IMR-90 (cell line): ENCODE data around the gene SARS1. TPM values are rescaled to one million over a fixed set of nuclear protein-coding genes. Genes with fewer than 3 reads are reported as not detected.

Source experiments
- ATAC-seq: fragments of 200-7000 bp; cut with Tn5 transposase; 2 replicates; pipeline ENCODE4 v1.9.1; 2020; ENCODE audit warnings: low read depth, mild to moderate bottlenecking, moderate library complexity
- Bru-seq: library from RNA; stranded (reverse); fragments of 400-500 nt; gene quantifications from one replicate; lab custom pipeline; 2021; lab: Mats Ljungman, UMichigan
- BruChase-seq, 2 experiments: library from RNA; stranded (reverse); fragments of 400-500 nt; gene quantifications; one replicate each; lab custom pipeline; 2021; lab: Mats Ljungman, UMichigan
- BruUV-seq: library from RNA; stranded (reverse); fragments of 400-500 nt; replicated peaks from 2 replicates; lab custom pipeline; 2021; lab: Mats Ljungman, UMichigan
- CTCF ChIA-PET: fragments of 300-600 bp; formaldehyde crosslinking; extraction: SDS; loops from one replicate; lab custom pipeline; 2021; ENCODE audit warnings: antibody characterized with exemption; lab: Yijun Ruan, JAX
- POLR2A ChIA-PET: fragments of 300-600 bp; sonication (Branson Sonifier 250); formaldehyde crosslinking; loops from one replicate; lab custom pipeline; 2022; ENCODE audit warnings: antibody characterized with exemption; ENCODE audit not compliant: unreplicated experiment; lab: Charles Lee
- DNase-seq: peaks from one replicate; pipeline ENCODE4 v3.0.0; 2013
- H2AFZ ChIP-seq: replicated peaks from 2 replicates; pipeline ENCODE3; 2013; ENCODE audit warnings: low read length, mild to moderate bottlenecking; ENCODE audit not compliant: poor library complexity
- H2AK5ac ChIP-seq: 2 replicates; pipeline ENCODE4 v1.6.1; 2013; ENCODE audit warnings: low read depth, low read length, inconsistent platforms
- H2AK9ac ChIP-seq: replicated peaks from 2 replicates; pipeline ENCODE3; 2013; ENCODE audit warnings: mild to moderate bottlenecking, low read depth, low read length, moderate library complexity; ENCODE audit not compliant: poor library complexity
- H2BK120ac ChIP-seq: 2 replicates; pipeline ENCODE4 v1.6.1; 2013; ENCODE audit warnings: low read depth, low read length, inconsistent platforms
- H2BK15ac ChIP-seq: 3 replicates; pipeline ENCODE4 v1.6.1; 2013; ENCODE audit warnings: low read depth, low read length, inconsistent platforms
- H2BK20ac ChIP-seq: 2 replicates; pipeline ENCODE4 v1.6.1; 2013; ENCODE audit warnings: low read depth, mild to moderate bottlenecking, inconsistent platforms, low read length, moderate library complexity
- H2BK5ac ChIP-seq: 2 replicates; pipeline ENCODE4 v1.6.1; 2013; ENCODE audit warnings: mild to moderate bottlenecking, low read depth, low read length, inconsistent platforms; ENCODE audit not compliant: poor library complexity, severe bottlenecking
- H3K14ac ChIP-seq: replicated peaks from 2 replicates; pipeline ENCODE4 v1.6.1; 2013; ENCODE audit warnings: low read depth, low read length, inconsistent platforms
- H3K18ac ChIP-seq: 2 replicates; pipeline ENCODE4 v1.6.1; 2013; ENCODE audit warnings: low read depth, low read length, control low read depth
- H3K23ac ChIP-seq: 2 replicates; pipeline ENCODE4 v1.6.1; 2013; ENCODE audit warnings: low read depth, low read length, inconsistent platforms
- H3K27ac ChIP-seq: 2 replicates; pipeline ENCODE4 v1.5.1; 2013; ENCODE audit warnings: mild to moderate bottlenecking, control low read depth, low read length; ENCODE audit not compliant: insufficient read depth
- H3K27me3 ChIP-seq: 2 replicates; pipeline ENCODE4 v1.6.1; 2013; ENCODE audit warnings: low read length; ENCODE audit not compliant: control insufficient read depth, insufficient read depth
- H3K36me3 ChIP-seq: 2 replicates; pipeline ENCODE4 v1.6.1; 2013; ENCODE audit warnings: low read length, mixed read lengths; ENCODE audit not compliant: control insufficient read depth, insufficient read depth
- H3K4ac ChIP-seq: 2 replicates; pipeline ENCODE4 v1.6.1; 2013; ENCODE audit warnings: low read depth, low read length, inconsistent platforms
- H3K4me1 ChIP-seq: 2 replicates; pipeline ENCODE4 v1.6.1; 2013; ENCODE audit warnings: low read length, mixed read lengths; ENCODE audit not compliant: control insufficient read depth, insufficient read depth
- H3K4me2 ChIP-seq: 2 replicates; pipeline ENCODE4 v1.6.1; 2013; ENCODE audit warnings: low read depth, mild to moderate bottlenecking, control low read depth, low read length, moderate library complexity
- H3K4me3 ChIP-seq: 2 replicates; pipeline ENCODE4 v1.5.1; 2013; ENCODE audit warnings: low read depth, mild to moderate bottlenecking, control low read depth, low read length, moderate library complexity; ENCODE audit not compliant: insufficient read depth
- H3K56ac ChIP-seq: 2 replicates; pipeline ENCODE4 v1.6.1; 2013; ENCODE audit warnings: low read length, inconsistent platforms; ENCODE audit not compliant: insufficient read depth; ENCODE audit errors: extremely low read depth
- H3K79me1 ChIP-seq, 2 experiments: 2 replicates each; pipeline ENCODE4 v1.6.1; 2013; ENCODE audit warnings: low read length in 2 of 2, inconsistent platforms in 1 of 2, low read depth in 1 of 2
- H3K9ac ChIP-seq: 2 replicates; pipeline ENCODE4 v1.6.1; 2013; ENCODE audit warnings: low read depth, low read length, control low read depth
- H3K9me1 ChIP-seq: 2 replicates; pipeline ENCODE4 v1.6.1; 2013; ENCODE audit warnings: low read length, inconsistent platforms; ENCODE audit not compliant: insufficient read depth
- H3K9me3 ChIP-seq: 2 replicates; pipeline ENCODE4 v1.6.1; 2013; ENCODE audit warnings: low read length; ENCODE audit not compliant: control insufficient read depth, insufficient read depth
- H4K20me1 ChIP-seq: 2 replicates; pipeline ENCODE4 v1.6.1; 2013; ENCODE audit warnings: low read length, inconsistent platforms; ENCODE audit not compliant: insufficient read depth
- H4K5ac ChIP-seq: 2 replicates; pipeline ENCODE4 v1.6.1; 2013; ENCODE audit warnings: mild to moderate bottlenecking, low read depth, low read length, control low read depth
- H4K8ac ChIP-seq, 2 experiments: 2 replicates each; pipeline ENCODE4 v1.6.1; 2013; ENCODE audit warnings: low read depth in 2 of 2, low read length in 2 of 2, control low read depth in 1 of 2, inconsistent platforms in 1 of 2
- H4K91ac ChIP-seq: 2 replicates; pipeline ENCODE4 v1.6.1; 2013; ENCODE audit warnings: low read depth, low read length, inconsistent platforms; ENCODE audit not compliant: insufficient read depth
- FOS ChIP-seq: fragments of 150-350 bp; IDR thresholded peaks from 2 replicates; pipeline ENCODE4 v1.6.1; 2016; ENCODE audit warnings: low read depth, low read length
- MAZ ChIP-seq: IDR thresholded peaks from 2 replicates; pipeline ENCODE4 v1.6.1; 2012; ENCODE audit warnings: low read depth, mild to moderate bottlenecking, low read length, improper control_type of control experiment, moderate library complexity, borderline replicate concordance
- MXI1 ChIP-seq: IDR thresholded peaks from 2 replicates; pipeline ENCODE4 v1.6.1; 2012; ENCODE audit warnings: low read depth, mild to moderate bottlenecking, low read length, moderate library complexity, borderline replicate concordance
- POLR2A ChIP-seq: IDR thresholded peaks from 2 replicates; pipeline ENCODE4 v1.6.1; 2012; ENCODE audit warnings: mild to moderate bottlenecking, low read depth, low read length
- WGBS, 2 experiments: methylation state at CpG; one replicate each; pipeline versions ENCODE4 v1.1.5 to v1.1.7; 2013; ENCODE audit warnings: missing lambda C conversion rate in 2 of 2; ENCODE audit not compliant: insufficient read length in 1 of 2; ENCODE audit errors: extremely low coverage in 2 of 2; 5-methylcytosine and 5-hydroxymethylcytosine counted together
- dilution Hi-C: fragments of 300-500 bp; cut with HindIII; formaldehyde crosslinking; loops from one replicate; pipeline ENCODE4 v1.14.3; 2018; ENCODE audit warnings: low sequenced_read_pairs; ENCODE audit not compliant: unreplicated experiment
- in situ Hi-C: fragments of 300-500 bp; cut with MboI; formaldehyde crosslinking; loops from 3 replicates; pipeline ENCODE4 v1.14.3; 2019; ENCODE audit warnings: low sequenced_read_pairs, inconsistent platforms, mixed read lengths
- intact Hi-C: fragments of 100-400 bp; cut with micrococcal nuclease; formaldehyde crosslinking; loops from 2 replicates; pipeline ENCODE4 v1.10.0; 2022
- long read RNA-seq: library from polyadenylated mRNA; unstranded; transcript quantifications from one replicate; pipeline ENCODE4 v2.0.0, GENCODE V29; 2021; ENCODE audit not compliant: unreplicated experiment
- polyA plus RNA-seq, 3 experiments: library from polyadenylated mRNA; depleted of rRNA; stranded (reverse); fragments of >200 nt; gene quantifications; 2 replicates each; pipeline ENCODE4 v1.2.3, GENCODE V29; 2012; ENCODE audit warnings: low replicate concordance in 1 of 3
- total RNA-seq: library from RNA; depleted of rRNA; stranded (reverse); fragments of >200 nt; gene quantifications from 2 replicates; pipeline ENCODE4 v1.2.3, GENCODE V29; 2012; rRNA removed

SARS1 gene, protein sequence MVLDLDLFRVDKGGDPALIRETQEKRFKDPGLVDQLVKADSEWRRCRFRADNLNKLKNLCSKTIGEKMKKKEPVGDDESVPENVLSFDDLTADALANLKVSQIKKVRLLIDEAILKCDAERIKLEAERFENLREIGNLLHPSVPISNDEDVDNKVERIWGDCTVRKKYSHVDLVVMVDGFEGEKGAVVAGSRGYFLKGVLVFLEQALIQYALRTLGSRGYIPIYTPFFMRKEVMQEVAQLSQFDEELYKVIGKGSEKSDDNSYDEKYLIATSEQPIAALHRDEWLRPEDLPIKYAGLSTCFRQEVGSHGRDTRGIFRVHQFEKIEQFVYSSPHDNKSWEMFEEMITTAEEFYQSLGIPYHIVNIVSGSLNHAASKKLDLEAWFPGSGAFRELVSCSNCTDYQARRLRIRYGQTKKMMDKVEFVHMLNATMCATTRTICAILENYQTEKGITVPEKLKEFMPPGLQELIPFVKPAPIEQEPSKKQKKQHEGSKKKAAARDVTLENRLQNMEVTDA
- total RNA-seq (348 and 373 TPM in 2 replicates), polyA plus RNA-seq (2012; rRNA removed) (214 and 231 TPM in 2 replicates), Bru-seq, nascent RNA (percentile 96 among the genes with signal in this experiment), BruChase-seq, experiment 1, labeled RNA remaining after a 6-hour chase (percentile 94 among the genes with signal in this experiment), BruChase-seq, experiment 2, labeled RNA remaining after a 2-hour chase (percentile 86 among the genes with signal in this experiment)
- 117 and 193 TPM in 2 replicates for polyA plus RNA-seq (2012; cell fraction: cytosol; rRNA removed)
- 152 and 416 TPM in 2 replicates for polyA plus RNA-seq (2012; cell fraction: nucleus; rRNA removed; ENCODE audit: low replicate concordance)
- long read RNA-seq, transcript SARS-202 (12 exons, 1,882 nt): minor isoform, 10 of 445 reads
- long read RNA-seq, transcript SARS-206 (2 exons, 804 nt): minor isoform, 9 of 445 reads
- long read RNA-seq, transcript SARS-201 (11 exons, 1,852 nt): major isoform, 371 of 445 reads
- long read RNA-seq, partial matches to known transcripts: 16 of 445 reads
- long read RNA-seq, other reads (novel, unspliced or antisense): 39 of 445 reads

DNA sequence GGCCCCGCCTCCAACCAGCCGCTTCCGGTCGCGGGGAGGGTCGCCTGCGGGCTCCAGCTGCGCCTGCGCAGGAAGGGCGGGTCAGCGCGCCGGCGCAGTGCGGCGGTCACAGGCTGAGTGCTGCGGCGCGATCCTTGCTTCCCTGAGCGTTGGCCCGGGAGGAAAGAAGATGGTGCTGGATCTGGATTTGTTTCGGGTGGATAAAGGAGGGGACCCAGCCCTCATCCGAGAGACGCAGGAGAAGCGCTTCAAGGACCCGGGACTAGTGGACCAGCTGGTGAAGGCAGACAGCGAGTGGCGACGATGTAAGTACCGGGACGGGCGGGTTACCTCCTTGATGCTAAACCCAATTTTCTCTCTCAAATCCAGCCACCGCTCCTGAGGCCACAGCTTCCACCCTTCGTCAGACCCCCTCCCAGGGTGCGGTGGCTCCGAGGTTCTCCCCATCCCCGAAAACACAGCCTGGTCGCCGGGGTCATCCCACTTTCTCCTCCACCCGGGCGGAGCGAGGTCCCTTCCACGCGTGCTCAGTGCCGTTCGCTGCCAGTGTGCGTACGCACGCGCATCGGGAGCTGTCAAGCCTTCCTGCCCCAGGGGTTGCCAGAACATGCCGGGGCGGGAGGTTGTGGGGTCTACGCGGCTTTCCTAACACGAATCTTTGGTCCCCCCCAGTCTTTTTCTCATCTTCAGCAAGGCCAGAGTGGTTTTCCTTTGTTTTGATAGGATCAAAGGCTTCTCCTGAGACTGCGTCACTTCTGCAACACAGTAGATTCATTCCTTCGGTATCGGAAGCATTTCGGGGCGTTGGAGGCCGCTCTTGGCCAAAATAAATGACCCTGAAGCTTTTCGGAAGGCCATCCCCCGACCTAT lies at the start of gene SARS1:
Gene SARS1, plus strand, starts transcription at position 95 of the 870 bp plus-strand sequence. Its CDS starts 75 bp downstream, at position 170.
- no TSS peak for BruUV-seq
- Histone ChIP-seq H2BK20ac (peak within 1 kb of the TSS; percentile 62), H2BK5ac (peak within 1 kb of the TSS; percentile 69), H3K4me2 (peak within 1 kb of the TSS; percentile 94), H3K4ac (peak within 1 kb of the TSS; percentile 97), H4K20me1 (peaks cover 19% of the 10 kb centered on the region; the same call in 1 of the 2 replicates), H3K18ac (peak within 1 kb of the TSS; percentile 74), H3K36me3 (peaks cover 6% of the 10 kb centered on the region), H3K9me3 (no peaks in the 10 kb centered on the region), H3K9ac (peak within 1 kb of the TSS; percentile 92), H4K8ac (peak within 1 kb of the TSS; percentile 98), H2BK15ac (peak within 1 kb of the TSS; percentile 79; the same call in 2 of the 3 replicates), H4K5ac (peak within 1 kb of the TSS; percentile 98), H3K14ac (peak within 1 kb of the TSS; percentile 100), H2AFZ (peak within 1 kb of the TSS; percentile 95), H3K23ac (peak within 1 kb of the TSS; percentile 99), H2AK9ac (peak within 1 kb of the TSS; percentile 70), H4K91ac (peak within 1 kb of the TSS; percentile 97), H3K27ac (peak within 1 kb of the TSS; percentile 86), H3K56ac (peak within 1 kb of the TSS; percentile 98), H3K9me1 (peaks cover 8% of the 10 kb centered on the region), H3K79me1 (peaks cover 7 to 27% of the 10 kb centered on the region in 2 experiments; a peak in 3 of 4 replicates), H2BK120ac (peak within 1 kb of the TSS; percentile 87), H3K27me3 (no peaks in the 10 kb centered on the region), H3K4me1 (peaks cover 8% of the 10 kb centered on the region), H3K4me3 (peak within 1 kb of the TSS; percentile 73), H2AK5ac (peak within 1 kb of the TSS; percentile 89)
- dilution Hi-C loops: loop anchor here (25.0 kb wide), 1 partner anchor 123 kb away; no protein-coding TSS in a partner anchor
- WGBS, 2 experiments: 1% methylated on average over 35 of the region's 64 CpGs; no CpG with 5 or more reads in 1 of the 2 experiments
- TF ChIP-seq MAZ (peak; percentile 90), MXI1 (peak; percentile 98), FOS (no peak), POLR2A (peak; percentile 90)
- intact Hi-C loops: loop anchor here (1.0 to 2.0 kb wide), 2 partner anchors 15 to 102 kb away; a partner anchor contains a TSS
- in situ Hi-C loops: no loop called here
- CTCF ChIA-PET: interaction anchor here (1.0 to 2.4 kb wide), 2 partner anchors 11 to 12 kb away, joined by 3 to 7 read pairs; no protein-coding TSS in a partner anchor
- DNase-seq (peak; percentile 80), ATAC-seq (peak; percentile 90)
- POLR2A ChIA-PET: interaction anchor here (0.6 kb wide), 1 partner anchor 874 kb away, joined by 7 read pairs; no protein-coding TSS in a partner anchor
